HG02610 (cell line): Measurements from ENCODE around the gene LYVE1.
A peak's percentile ranks its signal among the peaks of the same experiment; 100 is the strongest.

Source experiments
- ATAC-seq: cut with Tn5 transposase; IDR thresholded peaks from one replicate; pipeline ENCODE4 v1.9.1; 2021; ENCODE audit warnings: mild to moderate bottlenecking, moderate library complexity; ENCODE audit not compliant: unreplicated experiment

The LYVE1 gene

DNA sequence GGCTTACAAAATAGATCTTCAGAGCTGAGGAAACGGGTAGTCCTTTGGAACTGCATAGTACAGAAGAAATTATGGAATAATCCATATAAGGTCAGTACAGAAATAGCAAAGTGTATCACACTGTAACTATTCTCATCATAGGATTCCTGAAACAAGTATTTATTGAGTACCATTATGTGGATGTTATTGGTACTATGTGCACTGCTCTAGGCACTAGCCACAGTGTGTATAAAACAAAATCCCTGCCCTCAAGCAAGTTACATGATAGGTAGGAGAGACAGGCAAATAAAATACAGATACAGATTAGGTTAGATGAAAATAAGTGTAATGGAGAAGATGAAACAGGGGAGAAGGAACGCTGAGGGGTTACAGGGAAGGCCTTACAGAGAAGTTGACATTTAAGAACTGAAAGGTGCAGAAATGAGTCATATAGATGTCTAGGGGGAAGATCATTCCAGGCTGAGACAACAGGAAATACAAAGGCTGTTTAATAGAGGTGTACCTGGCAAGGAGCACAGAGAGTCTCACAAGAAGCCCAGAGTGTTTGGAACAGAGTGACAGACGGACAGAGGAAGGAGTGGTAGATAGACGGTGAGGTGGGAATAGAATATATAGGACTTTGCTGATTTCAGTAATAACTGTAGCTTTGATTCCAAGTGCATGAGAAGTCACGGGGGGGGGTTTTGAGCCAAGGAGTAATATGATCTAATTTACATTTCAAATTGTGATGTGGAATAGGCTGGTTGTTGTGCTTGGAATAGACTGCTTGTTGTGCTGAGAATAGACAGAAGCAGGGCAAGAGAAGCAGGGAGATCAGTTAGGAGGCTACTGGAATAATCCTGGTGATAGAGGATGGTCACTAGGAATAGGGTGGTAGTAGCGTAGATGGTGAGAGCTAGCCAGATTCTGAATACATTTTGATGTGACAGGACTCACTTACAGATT lies 41.2 kb downstream of the LYVE1 start:
- peak; percentile 83 for ATAC-seq

DNA sequence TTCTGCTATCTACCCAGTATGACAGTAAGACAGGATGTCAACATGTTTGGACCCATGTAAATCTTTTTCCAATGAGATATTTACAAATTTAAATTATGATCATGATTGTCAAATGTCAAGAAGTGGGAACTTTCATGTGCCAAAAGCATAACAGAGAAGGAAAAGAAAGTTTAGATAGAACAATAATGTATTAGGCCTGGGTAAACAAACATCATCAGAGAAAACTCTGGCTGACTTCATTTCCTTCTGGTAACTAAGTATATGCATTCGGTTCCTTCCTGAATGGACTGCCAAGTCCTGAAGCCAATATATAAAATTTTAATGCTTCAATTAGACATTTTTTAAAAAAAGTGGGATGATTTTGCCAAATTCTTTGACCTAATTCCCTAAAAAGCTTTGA lies 44.0 kb downstream of the LYVE1 start:
- no peak for ATAC-seq

DNA sequence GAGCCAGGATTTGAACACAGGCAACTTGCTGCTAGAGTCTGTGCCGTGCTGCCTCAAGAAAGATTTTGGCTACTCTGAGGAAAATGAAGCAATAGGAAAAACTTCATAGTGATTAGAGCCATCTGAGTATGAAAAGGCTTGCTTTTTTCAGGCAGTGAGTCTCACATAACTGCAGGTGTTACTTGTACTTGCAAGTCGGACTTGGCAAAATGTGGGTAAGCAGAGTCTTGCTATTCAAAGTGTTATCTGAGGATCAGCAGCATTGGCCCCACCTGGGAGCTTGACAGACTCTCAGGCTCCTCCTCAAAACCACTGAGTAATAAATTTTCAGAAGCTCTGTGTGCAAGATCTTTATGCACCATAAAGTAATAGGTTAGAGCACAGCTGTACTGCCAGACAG lies 45.5 kb downstream of the LYVE1 start:
- ATAC-seq: no peak

DNA sequence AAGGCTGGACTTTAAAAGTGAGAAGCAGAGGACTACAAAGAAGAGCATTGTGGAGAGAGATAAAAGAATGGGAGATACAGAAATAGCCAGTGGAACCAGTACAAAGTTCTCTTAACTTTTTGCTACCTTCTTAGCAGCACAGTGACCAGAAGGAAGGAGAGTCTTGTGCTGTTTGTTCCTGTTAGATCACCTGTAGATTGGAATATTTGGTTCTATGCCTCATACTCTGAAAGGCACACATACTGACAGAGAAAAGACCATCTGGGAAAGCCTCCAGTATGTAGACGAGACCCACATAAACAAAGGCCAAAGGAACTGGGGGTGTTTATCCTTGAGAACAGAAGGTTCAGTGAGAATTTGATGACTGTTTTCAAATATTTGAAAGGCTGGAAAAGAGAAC lies 46.2 kb downstream of the LYVE1 start:
- ATAC-seq: no peak

DNA sequence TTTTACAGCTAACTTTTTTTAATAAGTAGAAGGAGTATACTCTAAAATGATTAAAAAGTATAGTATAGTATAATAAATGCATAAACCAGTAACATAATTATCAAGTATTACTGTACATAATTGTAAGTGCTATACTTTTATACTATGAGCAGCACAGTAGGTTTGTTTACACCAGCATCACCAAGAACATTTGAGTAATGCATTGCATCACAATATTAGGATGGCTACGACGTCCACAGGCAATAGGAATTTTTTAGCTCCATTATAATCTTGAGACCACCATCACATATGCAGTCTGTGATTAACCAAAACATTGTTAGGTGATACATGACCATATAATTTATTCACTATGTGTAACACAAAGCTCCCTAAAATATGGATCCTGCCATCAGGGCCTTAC lies 47.9 kb downstream of the LYVE1 start:
- no peak for ATAC-seq

DNA sequence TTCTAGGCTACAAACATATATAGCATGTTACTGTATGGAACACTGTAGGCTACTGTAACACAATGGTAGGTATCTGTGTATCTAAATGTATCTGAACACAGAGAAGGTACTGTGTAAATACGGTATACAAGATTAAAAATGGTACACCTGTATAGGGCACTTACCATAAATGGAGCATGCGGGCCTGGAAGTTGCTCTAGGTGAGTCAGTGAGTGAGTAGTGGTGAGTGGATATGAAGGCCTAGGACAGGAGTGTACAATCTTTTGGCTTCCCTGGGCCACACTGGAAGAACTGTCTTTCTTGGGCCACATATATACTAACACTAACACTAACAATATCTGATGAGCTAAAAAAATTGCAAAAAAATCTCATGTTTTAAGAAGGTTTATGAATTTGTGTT lies 48.8 kb downstream of the LYVE1 start:
- no peak for ATAC-seq

DNA sequence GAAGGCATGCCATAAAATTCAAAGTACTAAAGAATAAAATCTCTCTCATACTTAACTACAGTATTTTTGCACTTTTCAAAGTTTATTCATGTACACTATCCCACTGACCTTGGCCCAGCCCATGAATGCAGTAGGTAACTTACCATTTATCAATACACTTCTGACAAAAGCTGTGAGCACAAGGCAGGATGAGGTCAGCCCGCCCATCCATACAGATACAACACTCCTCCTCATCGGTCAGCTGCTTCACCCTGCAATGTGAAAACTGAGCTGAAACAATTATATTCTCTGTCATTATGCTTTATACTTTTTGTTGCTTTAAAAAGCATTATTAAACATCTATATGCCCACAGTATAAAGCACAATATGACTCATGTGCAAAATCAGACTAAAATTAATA lies 49.6 kb downstream of the LYVE1 start:
- no peak for ATAC-seq

DNA sequence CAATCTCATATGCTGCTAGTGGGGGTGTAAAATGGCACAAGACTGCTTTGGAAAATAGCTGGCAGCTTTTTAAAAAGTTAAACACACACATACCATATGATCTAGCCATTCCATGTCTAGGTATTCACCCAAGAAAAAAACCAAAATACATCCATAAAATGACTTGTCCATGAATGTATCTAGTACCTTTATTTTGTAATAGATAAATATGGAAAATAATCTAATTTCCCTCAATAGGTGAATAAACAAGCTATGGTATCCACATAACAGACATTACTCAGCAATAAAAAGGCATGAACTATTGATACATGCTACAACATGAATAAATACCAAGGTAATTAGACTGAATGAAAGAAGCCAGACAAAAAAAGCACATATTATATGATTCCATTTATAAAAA lies 50.3 kb downstream of the LYVE1 start:
- ATAC-seq: no peak

DNA sequence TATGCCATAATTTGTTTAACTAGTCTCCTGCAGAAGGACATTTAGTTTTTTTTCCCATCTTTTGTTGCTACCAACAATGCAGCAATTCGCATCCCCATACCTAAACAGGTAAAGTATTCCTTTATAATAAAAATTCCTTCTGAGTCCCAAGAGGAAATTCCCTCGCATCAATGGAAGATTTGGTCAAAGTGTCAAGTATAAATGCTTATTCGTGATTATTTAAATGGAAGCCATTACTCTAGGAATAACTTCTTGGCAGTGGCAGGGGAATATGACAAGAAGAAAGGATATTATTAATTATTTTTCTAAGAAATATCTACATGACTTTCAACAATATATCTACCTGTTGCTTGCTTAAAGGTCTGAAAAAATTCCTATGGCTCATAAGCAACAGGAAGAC lies 53.0 kb downstream of the LYVE1 start:
- ATAC-seq: no peak

DNA sequence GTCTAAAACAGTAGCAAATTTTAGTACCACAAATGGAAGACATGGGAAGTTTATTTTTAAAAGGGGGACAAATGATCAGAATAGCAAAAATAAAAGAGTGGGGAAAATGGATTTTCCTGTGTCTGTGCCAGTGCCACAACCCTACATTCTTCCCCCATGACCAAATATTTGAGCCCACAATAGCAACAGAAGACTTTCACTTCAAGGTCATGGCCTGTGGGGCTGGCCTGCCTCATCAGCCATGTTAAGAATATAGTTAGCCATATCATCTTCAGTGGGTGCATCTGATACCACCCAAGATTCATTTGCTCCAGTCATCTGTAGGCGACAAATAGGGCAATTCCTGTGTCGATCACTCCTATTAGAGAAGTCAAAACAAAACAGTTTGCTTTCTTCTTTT lies 53.8 kb downstream of the LYVE1 start:
- no peak for ATAC-seq

DNA sequence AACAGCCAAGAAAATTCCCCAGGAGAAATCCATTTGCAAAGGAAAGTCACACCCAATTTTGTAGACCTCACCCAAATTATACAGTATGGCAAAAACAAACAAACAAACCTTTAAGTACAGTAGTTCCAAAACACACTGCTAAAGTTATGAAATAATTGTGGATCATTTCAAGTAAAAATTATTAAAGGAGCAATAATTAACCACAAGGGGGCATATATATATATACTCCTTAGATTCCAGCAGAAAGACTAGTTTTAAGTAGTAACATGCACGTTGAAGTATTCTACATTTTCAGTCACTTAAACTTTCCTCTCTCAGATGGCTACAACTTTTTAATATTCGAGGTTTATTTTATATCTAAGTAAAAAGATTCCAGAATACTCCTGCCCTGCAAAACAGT lies 54.3 kb downstream of the LYVE1 start:
- no peak for ATAC-seq

DNA sequence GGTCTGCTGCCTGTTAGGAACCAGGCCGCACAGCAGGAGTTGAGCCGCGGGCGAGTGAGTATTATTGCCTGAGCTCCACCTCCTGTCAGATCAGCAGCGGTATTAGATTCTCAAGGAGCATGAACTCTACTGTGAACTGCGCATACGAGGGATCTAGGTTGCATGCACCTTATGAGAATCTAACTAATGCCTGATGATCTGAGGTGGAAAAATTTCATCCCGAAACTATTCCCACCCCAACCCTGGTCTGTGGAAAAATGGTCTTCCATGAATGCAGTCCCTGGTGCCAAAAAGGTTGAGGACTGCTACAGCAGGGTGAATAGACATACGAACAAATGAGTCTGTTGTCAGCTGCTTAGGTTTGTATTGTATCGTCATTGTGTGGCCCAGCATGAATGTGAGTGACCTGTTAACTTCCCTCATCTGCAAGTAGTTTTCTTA lies 57.3 kb downstream of the LYVE1 start:
- ATAC-seq: no peak
